H9 (cell line): Measurements from ENCODE around the gene HEXA. TPM values are rescaled to one million over a fixed set of nuclear protein-coding genes. Genes with fewer than 3 reads are reported as not detected.

Experiments
- DNase-seq: peaks from one replicate; pipeline ENCODE4 v3.0.0-alpha.2; 2017
- H2AFZ ChIP-seq: one replicate; pipeline ENCODE4 v1.6.1; 2013; ENCODE audit warnings: mild to moderate bottlenecking, low read length, control low read depth, moderate library complexity
- H2AK5ac ChIP-seq: 2 replicates; pipeline ENCODE4 v1.6.1; 2013; ENCODE audit warnings: low read length, control low read depth, mixed read lengths; ENCODE audit not compliant: insufficient read length
- H2BK120ac ChIP-seq: one replicate; pipeline ENCODE4 v1.6.1; 2013; ENCODE audit warnings: low read depth, mild to moderate bottlenecking, low read length, control low read depth, inconsistent platforms; ENCODE audit not compliant: poor library complexity, severe bottlenecking
- H2BK12ac ChIP-seq: 2 replicates; pipeline ENCODE4 v1.6.1; 2013; ENCODE audit warnings: low read length, control low read depth, mixed read lengths, low read depth; ENCODE audit not compliant: insufficient read length
- H2BK15ac ChIP-seq: 2 replicates; pipeline ENCODE4 v1.6.1; 2013; ENCODE audit warnings: low read depth, low read length, control low read depth
- H2BK20ac ChIP-seq: one replicate; pipeline ENCODE4 v1.6.1; 2013; ENCODE audit warnings: low read depth, mild to moderate bottlenecking, low read length, control low read depth, inconsistent platforms; ENCODE audit not compliant: poor library complexity, severe bottlenecking
- H2BK5ac ChIP-seq: 2 replicates; pipeline ENCODE4 v1.6.1; 2013; ENCODE audit warnings: low read length, control low read depth, mixed read lengths; ENCODE audit not compliant: insufficient read length
- H3K14ac ChIP-seq: 2 replicates; pipeline ENCODE4 v1.6.1; 2013; ENCODE audit warnings: low read length, control low read depth; ENCODE audit not compliant: insufficient read depth
- H3K18ac ChIP-seq: 2 replicates; pipeline ENCODE4 v1.6.1; 2013; ENCODE audit warnings: low read depth, mild to moderate bottlenecking, mixed read lengths, low read length, control low read depth; ENCODE audit not compliant: insufficient read length
- H3K23ac ChIP-seq: 2 replicates; pipeline ENCODE4 v1.6.1; 2013; ENCODE audit warnings: low read length, control low read depth, mixed read lengths, low read depth; ENCODE audit not compliant: insufficient read length
- H3K23me2 ChIP-seq: 2 replicates; pipeline ENCODE4 v1.6.1; 2013; ENCODE audit warnings: low read depth, mild to moderate bottlenecking, mixed read lengths, low read length, control low read depth; ENCODE audit not compliant: insufficient read length, poor library complexity, severe bottlenecking
- H3K27ac ChIP-seq: 2 replicates; pipeline ENCODE4 v1.5.1; 2013; ENCODE audit warnings: low read length, control low read depth, mixed read lengths, low read depth; ENCODE audit not compliant: insufficient read length
- H3K27me3 ChIP-seq: 2 replicates; pipeline ENCODE4 v1.6.1; 2013; ENCODE audit warnings: low read length, control low read depth, inconsistent platforms; ENCODE audit not compliant: insufficient read depth
- H3K4ac ChIP-seq: 2 replicates; pipeline ENCODE4 v1.6.1; 2013; ENCODE audit warnings: low read depth, mild to moderate bottlenecking, control low read depth, inconsistent platforms, low read length, moderate library complexity
- H3K4me1 ChIP-seq: 2 replicates; pipeline ENCODE4 v1.6.1; 2013; ENCODE audit warnings: low read length, control low read depth, inconsistent platforms; ENCODE audit not compliant: insufficient read depth
- H3K4me2 ChIP-seq: 2 replicates; pipeline ENCODE4 v1.6.1; 2013; ENCODE audit warnings: low read length, control low read depth, mixed read lengths; ENCODE audit not compliant: insufficient read length, insufficient read depth
- H3K56ac ChIP-seq: 2 replicates; pipeline ENCODE4 v1.6.1; 2013; ENCODE audit warnings: low read depth, mild to moderate bottlenecking, mixed read lengths, low read length, control low read depth; ENCODE audit not compliant: insufficient read length
- H3K79me1 ChIP-seq: 2 replicates; pipeline ENCODE4 v1.6.1; 2013; ENCODE audit warnings: low read depth, mild to moderate bottlenecking, moderate library complexity, low read length, control low read depth, inconsistent platforms; ENCODE audit not compliant: insufficient read depth, poor library complexity, severe bottlenecking
- H3K79me2 ChIP-seq: 2 replicates; pipeline ENCODE4 v1.6.1; 2013; ENCODE audit warnings: low read length, control low read depth, inconsistent platforms; ENCODE audit not compliant: insufficient read depth
- H3K9ac ChIP-seq: 2 replicates; pipeline ENCODE4 v1.6.1; 2013; ENCODE audit warnings: low read length, control low read depth, mixed read lengths; ENCODE audit not compliant: insufficient read length; ENCODE audit errors: extremely low read depth
- H3K9me3 ChIP-seq: one replicate; pipeline ENCODE4 v1.6.1; 2013; ENCODE audit warnings: low read depth, low read length, inconsistent platforms; ENCODE audit not compliant: control insufficient read depth
- H3T11ph ChIP-seq: one replicate; pipeline ENCODE4 v1.6.1; 2013; ENCODE audit warnings: mild to moderate bottlenecking, low read length, control low read depth, inconsistent platforms
- H4K20me1 ChIP-seq: one replicate; pipeline ENCODE4 v1.6.1; 2013; ENCODE audit not compliant: control insufficient read depth, insufficient read length, insufficient read depth
- H4K5ac ChIP-seq: 2 replicates; pipeline ENCODE4 v1.6.1; 2013; ENCODE audit warnings: low read depth, mild to moderate bottlenecking, mixed read lengths, low read length, control low read depth; ENCODE audit not compliant: insufficient read length
- H4K8ac ChIP-seq: replicated peaks from 2 replicates; pipeline ENCODE4 v1.6.1; 2013; ENCODE audit warnings: low read length, control low read depth, mixed read lengths, low read depth; ENCODE audit not compliant: insufficient read length
- H4K91ac ChIP-seq: 2 replicates; pipeline ENCODE4 v1.6.1; 2013; ENCODE audit warnings: low read depth, mild to moderate bottlenecking, moderate library complexity, mixed read lengths, low read length, control low read depth; ENCODE audit not compliant: insufficient read length
- H3K27ac Mint-ChIP-seq, 3 experiments: 2 replicates in 2 of 3; 3 replicates in 1 of 3; pipeline ENCODE4 v1.8.0; 2020 to 2021; ENCODE audit warnings: mixed read lengths in 3 of 3, mild to moderate bottlenecking in 1 of 3, moderate library complexity in 1 of 3
- H3K27me3 Mint-ChIP-seq: 2 replicates; pipeline ENCODE4 v1.8.0; 2021; ENCODE audit warnings: low read depth, mild to moderate bottlenecking, moderate library complexity, mixed read lengths
- H3K36me3 Mint-ChIP-seq, 3 experiments: 2 replicates in 2 of 3; 3 replicates in 1 of 3; pipeline ENCODE4 v1.8.0; 2020 to 2021; ENCODE audit warnings: low read depth in 3 of 3, mixed read lengths in 3 of 3; ENCODE audit not compliant: insufficient read depth in 1 of 3
- H3K4me1 Mint-ChIP-seq, 2 experiments: 2 replicates each; pipeline ENCODE4 v1.8.0; 2020; ENCODE audit warnings: mixed read lengths in 2 of 2
- H3K4me3 Mint-ChIP-seq, 2 experiments: 2 replicates in 1 of 2; 3 replicates in 1 of 2; pipeline ENCODE4 v1.8.0; 2020 to 2021; ENCODE audit warnings: mild to moderate bottlenecking in 2 of 2, mixed read lengths in 2 of 2, moderate library complexity in 1 of 2
- H3K9me3 Mint-ChIP-seq, 2 experiments: 2 replicates in 1 of 2; 3 replicates in 1 of 2; pipeline ENCODE4 v1.8.0; 2020; ENCODE audit warnings: mild to moderate bottlenecking in 2 of 2, mixed read lengths in 2 of 2, moderate library complexity in 1 of 2
- CTCF ChIP-seq: fragments of 200-600 bp; sonication (generic); conservative IDR thresholded peaks from 3 replicates; pipeline ENCODE4 v1.8.0; 2021; ENCODE audit warnings: antibody characterized with exemption, mild to moderate bottlenecking
- WGBS: extraction: QIAGEN DNeasy Blood & Tissue Kit; methylation state at CpG from one replicate; pipeline ENCODE4 v1.1.7; 2013; ENCODE audit warnings: missing lambda C conversion rate, low lambda C conversion rate, mixed read lengths; ENCODE audit not compliant: insufficient read length; ENCODE audit errors: extremely low coverage; 5-methylcytosine and 5-hydroxymethylcytosine counted together
- total RNA-seq: library from RNA; stranded (reverse); gene quantifications from 2 replicates; pipeline ENCODE4 v1.2.1, GENCODE V29; 2021

The HEXA gene
- total RNA-seq, 1 experiment from 2014 or later, result 54.7 TPM

DNA sequence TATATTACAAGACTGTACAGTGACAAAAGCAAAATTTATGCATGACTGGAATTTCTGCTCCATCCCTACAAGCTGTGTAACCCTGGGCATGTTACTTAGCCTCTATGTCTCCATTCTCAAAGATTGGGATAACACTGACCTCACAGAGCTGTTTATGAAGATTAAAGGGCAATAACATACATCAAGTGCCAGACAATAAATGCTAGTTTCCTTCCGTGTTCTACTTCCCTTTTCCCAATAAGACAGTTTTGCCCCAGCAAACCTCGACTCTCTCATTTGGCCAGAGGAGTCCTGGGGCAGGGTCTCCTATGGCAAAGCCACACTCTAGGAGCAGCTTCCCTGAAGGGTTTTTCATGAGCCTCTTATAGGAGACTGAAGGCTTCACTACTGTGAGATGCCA, 7.5 kb downstream of the HEXA start:
- Histone ChIP-seq H4K91ac (no peak overlapping the region), H2BK20ac (no peak overlapping the region), H3K27me3 (no peaks in the 10 kb centered on the region), H2BK12ac (no peak overlapping the region), H3K27ac (no peak overlapping the region), H3K4me2 (no peak overlapping the region), H3K18ac (no peak overlapping the region), H2BK5ac (no peak overlapping the region), H4K20me1 (no peaks in the 10 kb centered on the region), H3K14ac (no peak overlapping the region), H3T11ph (no peak overlapping the region), H4K5ac (no peak overlapping the region), H2BK15ac (no peak overlapping the region), H2AK5ac (no peak overlapping the region), H3K4me1 (no peaks in the 10 kb centered on the region), H3K23me2 (no peaks in the 10 kb centered on the region), H3K79me2 (peaks cover 2% of the 10 kb centered on the region; the same call in 1 of the 2 replicates), H2AFZ (no peak overlapping the region), H3K79me1 (peaks cover 3% of the 10 kb centered on the region), H2BK120ac (no peak overlapping the region), H3K56ac (no peak overlapping the region), H3K4ac (no peak overlapping the region), H3K23ac (no peak overlapping the region), H3K9ac (no peak overlapping the region), H4K8ac (no peak overlapping the region), H3K9me3 (no peaks in the 10 kb centered on the region)
- DNase-seq, result no peak
- no peaks in the 10 kb centered on the region for H3K27me3 Mint-ChIP-seq
- H3K4me3 Mint-ChIP-seq, result no peak overlapping the region
- no CpG with 5 or more reads among the region's 2 CpGs for WGBS
- H3K27ac Mint-ChIP-seq, result no peak overlapping the region
- H3K4me1 Mint-ChIP-seq, result no peaks in the 10 kb centered on the region
- peaks cover 0 to 7% (median 5%) of the 10 kb centered on the region in 3 experiments; a peak in 3 of 7 replicates for H3K36me3 Mint-ChIP-seq
- TF ChIP-seq CTCF, result no peak
- H3K9me3 Mint-ChIP-seq, result no peaks in the 10 kb centered on the region
